HG02970 (cell line): Measurements from ENCODE around the gene NINJ1.

Source experiments
- ATAC-seq: cut with Tn5 transposase; IDR thresholded peaks from one replicate; pipeline ENCODE4 v1.9.1; 2021; ENCODE audit warnings: mild to moderate bottlenecking, moderate library complexity, moderate number of reproducible peaks; ENCODE audit not compliant: unreplicated experiment, low FRiP score

The NINJ1 gene

GRCh38 chr9:93076101-93076791, 57.8 kb downstream of the NINJ1 start:
- no peak for ATAC-seq

- no peak for ATAC-seq
Observed at GRCh38 chr9:93072383-93072795, 61.7 kb downstream of the NINJ1 start.
